SKM-1 (cell line): ENCODE measurements around the gene NF1.

Experiments used
- DNase-seq: peaks from one replicate; lab custom pipeline; 2025; ENCODE audit not compliant: unreplicated experiment; lab: John Stamatoyannopoulos, UW

Gene NF1

DNA sequence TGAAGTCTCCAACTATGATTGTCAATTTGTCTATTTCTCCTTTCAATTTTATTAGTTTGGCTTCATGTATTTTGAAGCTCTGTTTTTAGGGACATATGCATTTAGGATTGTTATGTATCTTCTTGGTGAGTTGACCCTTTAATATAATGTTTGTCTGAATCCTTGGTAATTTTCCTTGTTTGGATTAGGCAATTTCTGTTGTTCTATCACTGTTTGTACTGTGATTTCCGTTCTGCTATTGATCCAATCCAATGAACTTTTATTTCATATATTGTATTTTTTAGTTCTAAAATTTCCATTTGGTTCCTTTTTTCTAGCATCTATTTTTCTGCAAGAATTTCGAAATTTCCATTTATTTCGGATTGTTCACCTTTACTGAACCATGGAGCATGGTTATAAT lies 327.7 kb downstream of the NF1 start:
- no peak for DNase-seq

DNA sequence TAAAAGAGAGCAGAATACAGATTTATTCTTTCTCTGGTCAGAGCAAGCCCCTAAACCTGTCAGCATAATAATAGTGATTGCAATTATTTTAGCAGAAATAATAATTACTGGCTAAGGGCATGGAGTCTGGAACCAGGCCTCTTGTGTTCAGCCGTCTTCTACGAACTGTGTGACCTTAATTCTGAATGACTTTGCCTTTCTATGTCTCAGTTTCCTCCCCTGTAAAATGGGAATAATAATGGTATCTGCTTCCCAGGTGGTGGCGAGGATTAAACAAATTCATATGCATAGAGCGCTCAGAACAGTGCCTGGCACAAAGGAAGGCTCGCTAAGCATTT lies 330.1 kb downstream of the NF1 start:
- no peak for DNase-seq

DNA sequence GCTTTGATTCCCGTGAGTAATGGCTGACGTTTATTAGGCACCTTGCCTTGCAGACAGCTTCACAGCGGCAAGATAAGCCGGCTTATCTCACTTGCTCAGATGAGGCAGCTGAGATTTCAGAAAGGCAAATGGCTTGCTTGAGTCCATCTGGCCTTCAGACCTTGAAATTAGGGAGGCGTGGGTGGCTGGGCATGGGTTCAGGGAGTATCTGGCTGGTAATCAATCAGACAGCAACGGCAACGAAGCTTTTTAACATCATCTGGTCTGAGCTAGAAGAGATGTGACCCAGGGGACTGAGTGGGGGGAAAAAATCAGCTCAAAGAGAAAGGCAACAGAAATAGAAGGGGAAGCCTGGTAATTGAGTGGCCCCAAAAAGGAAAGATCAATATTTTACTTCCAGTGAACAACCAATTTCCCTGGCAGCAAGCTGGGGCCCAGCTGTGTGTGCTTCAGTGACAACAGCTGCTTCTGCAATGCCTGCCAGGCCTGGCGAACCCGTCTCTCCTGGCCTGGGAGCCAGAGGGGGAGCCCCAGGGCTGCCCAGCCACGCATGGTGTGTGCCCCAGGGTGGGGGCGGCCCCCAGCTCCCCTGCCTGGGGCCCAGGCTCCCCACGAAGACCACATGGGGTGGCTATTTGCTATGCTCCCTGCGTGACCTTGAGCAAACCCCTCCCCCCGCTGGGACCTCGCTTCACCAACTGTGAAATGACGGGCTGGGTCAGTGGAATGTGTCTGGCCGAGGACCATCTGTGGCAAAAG lies 330.7 kb downstream of the NF1 start:
- DNase-seq, result no peak
